Astrocyte (in vitro differentiated cells and primary cell): ENCODE data around the gene DDX50. TPM values are rescaled to one million over a fixed set of nuclear protein-coding genes. Genes with fewer than 3 reads are reported as not detected.

Source experiments
- DNase-seq: peaks from one replicate; pipeline ENCODE4 v3.0.0-alpha.2; 2010; ENCODE audit warnings: low read depth
- FAIRE-seq: peaks from 2 replicates; lab custom pipeline; 2011; peaks lifted over from hg19 to GRCh38; lab: Jason Lieb, UNC
- H2AFZ ChIP-seq: 2 replicates; pipeline ENCODE4 v1.6.0; 2012; ENCODE audit warnings: low read depth, low read length, inconsistent platforms
- H3K27ac ChIP-seq: 2 replicates; pipeline ENCODE4 v1.5.1; 2011; ENCODE audit warnings: low read depth, low read length, inconsistent platforms
- H3K27me3 ChIP-seq: 2 replicates; pipeline ENCODE4 v1.6.0; 2011; ENCODE audit warnings: low read length, inconsistent platforms; ENCODE audit not compliant: insufficient read depth
- H3K36me3 ChIP-seq: 2 replicates; pipeline ENCODE4 v1.5.1; 2011; ENCODE audit warnings: low read length, inconsistent platforms; ENCODE audit not compliant: insufficient read depth
- H3K4me1 ChIP-seq: 2 replicates; pipeline ENCODE4 v1.5.1; 2011; ENCODE audit warnings: low read length, inconsistent platforms; ENCODE audit not compliant: insufficient read depth
- H3K4me2 ChIP-seq: 2 replicates; pipeline ENCODE4 v1.6.0; 2012; ENCODE audit warnings: low read length, inconsistent platforms
- H3K4me3 ChIP-seq: 2 replicates; pipeline ENCODE4 v1.5.1; 2011; ENCODE audit warnings: low read depth, mild to moderate bottlenecking, low read length, inconsistent platforms; ENCODE audit not compliant: insufficient read depth
- H3K79me2 ChIP-seq: 2 replicates; pipeline ENCODE4 v1.6.0; 2012; ENCODE audit warnings: mild to moderate bottlenecking, low read length, inconsistent platforms; ENCODE audit not compliant: insufficient read depth
- H3K9ac ChIP-seq: 2 replicates; pipeline ENCODE4 v1.6.0; 2012; ENCODE audit warnings: mild to moderate bottlenecking, low read length, inconsistent platforms
- H3K9me3 ChIP-seq: 2 replicates; pipeline ENCODE4 v1.5.1; 2012; ENCODE audit warnings: low read depth, mild to moderate bottlenecking, low read length, inconsistent platforms; ENCODE audit not compliant: insufficient read depth
- H4K20me1 ChIP-seq: 2 replicates; pipeline ENCODE4 v1.6.0; 2012; ENCODE audit warnings: low read length, inconsistent platforms; ENCODE audit not compliant: insufficient read depth
- H3K27ac Mint-ChIP-seq: one replicate; pipeline ENCODE4 v1.8.0; 2021; ENCODE audit warnings: mild to moderate bottlenecking, mixed read lengths; ENCODE audit not compliant: unreplicated experiment
- H3K27me3 Mint-ChIP-seq: one replicate; pipeline ENCODE4 v1.8.0; 2021; ENCODE audit warnings: low read depth, mixed read lengths; ENCODE audit not compliant: unreplicated experiment
- H3K36me3 Mint-ChIP-seq: one replicate; pipeline ENCODE4 v1.8.0; 2021; ENCODE audit warnings: low read depth, mixed read lengths; ENCODE audit not compliant: unreplicated experiment
- H3K4me1 Mint-ChIP-seq: one replicate; pipeline ENCODE4 v1.8.0; 2021; ENCODE audit warnings: low read depth, mixed read lengths; ENCODE audit not compliant: unreplicated experiment
- H3K4me3 Mint-ChIP-seq: one replicate; pipeline ENCODE4 v1.8.0; 2021; ENCODE audit warnings: mild to moderate bottlenecking, moderate library complexity, mixed read lengths; ENCODE audit not compliant: unreplicated experiment
- H3K9me3 Mint-ChIP-seq: one replicate; pipeline ENCODE4 v1.8.0; 2021; ENCODE audit warnings: mild to moderate bottlenecking, mixed read lengths; ENCODE audit not compliant: unreplicated experiment
- EZH2 ChIP-seq: IDR thresholded peaks from 2 replicates; pipeline ENCODE4 v1.6.1; 2012; ENCODE audit warnings: mild to moderate bottlenecking, low read length, inconsistent platforms; ENCODE audit not compliant: insufficient read depth
- total RNA-seq: library from RNA; stranded (reverse); gene quantifications from 2 replicates; pipeline ENCODE4 v1.2.1, GENCODE V29; 2021
- TF ChIP-seq, protein P1 (sequence below): IDR thresholded peaks from 2 replicates; pipeline ENCODE4 v1.5.1; 2011; ENCODE audit warnings: low read depth, mild to moderate bottlenecking, inconsistent platforms, low read length, moderate library complexity; ENCODE audit not compliant: insufficient read depth

DDX50 gene
- total RNA-seq, 1 donor from 2014 or later = 34.2 TPM

- DNase-seq (no peak), FAIRE-seq (no peak)
- H3K27ac ChIP-seq = no peak overlapping the region
- H3K36me3 Mint-ChIP-seq = peaks cover 7% of the 10 kb centered on the region
- H3K36me3 ChIP-seq = peaks cover 80% of the 10 kb centered on the region
- no peak overlapping the region for H3K27ac Mint-ChIP-seq
- H3K9me3 ChIP-seq = no peaks in the 10 kb centered on the region
- no peaks in the 10 kb centered on the region for H3K4me1 Mint-ChIP-seq
- peaks cover 34% of the 10 kb centered on the region for H4K20me1 ChIP-seq
- TF ChIP-seq, protein P1, sequence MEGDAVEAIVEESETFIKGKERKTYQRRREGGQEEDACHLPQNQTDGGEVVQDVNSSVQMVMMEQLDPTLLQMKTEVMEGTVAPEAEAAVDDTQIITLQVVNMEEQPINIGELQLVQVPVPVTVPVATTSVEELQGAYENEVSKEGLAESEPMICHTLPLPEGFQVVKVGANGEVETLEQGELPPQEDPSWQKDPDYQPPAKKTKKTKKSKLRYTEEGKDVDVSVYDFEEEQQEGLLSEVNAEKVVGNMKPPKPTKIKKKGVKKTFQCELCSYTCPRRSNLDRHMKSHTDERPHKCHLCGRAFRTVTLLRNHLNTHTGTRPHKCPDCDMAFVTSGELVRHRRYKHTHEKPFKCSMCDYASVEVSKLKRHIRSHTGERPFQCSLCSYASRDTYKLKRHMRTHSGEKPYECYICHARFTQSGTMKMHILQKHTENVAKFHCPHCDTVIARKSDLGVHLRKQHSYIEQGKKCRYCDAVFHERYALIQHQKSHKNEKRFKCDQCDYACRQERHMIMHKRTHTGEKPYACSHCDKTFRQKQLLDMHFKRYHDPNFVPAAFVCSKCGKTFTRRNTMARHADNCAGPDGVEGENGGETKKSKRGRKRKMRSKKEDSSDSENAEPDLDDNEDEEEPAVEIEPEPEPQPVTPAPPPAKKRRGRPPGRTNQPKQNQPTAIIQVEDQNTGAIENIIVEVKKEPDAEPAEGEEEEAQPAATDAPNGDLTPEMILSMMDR = peak; percentile 47
- no peak for TF ChIP-seq EZH2
- H3K9me3 Mint-ChIP-seq = no peaks in the 10 kb centered on the region
- H2AFZ ChIP-seq = no peak overlapping the region
- H3K27me3 Mint-ChIP-seq = no peaks in the 10 kb centered on the region
- no peaks in the 10 kb centered on the region for H3K4me1 ChIP-seq
- no peak overlapping the region for H3K9ac ChIP-seq
- H3K4me3 ChIP-seq = no peak overlapping the region
- no peaks in the 10 kb centered on the region for H3K27me3 ChIP-seq
- H3K79me2 ChIP-seq = peaks cover 29% of the 10 kb centered on the region
- no peak overlapping the region for H3K4me3 Mint-ChIP-seq
- H3K4me2 ChIP-seq = no peak overlapping the region
These were observed 80.0 kb downstream of the DDX50 start for GRCh38 chr10:68981074-68981473.

- no peaks in the 10 kb centered on the region for H3K9me3 Mint-ChIP-seq
- no peak overlapping the region for H3K27ac Mint-ChIP-seq
- Histone ChIP-seq H3K9ac (no peak overlapping the region), H3K4me1 (no peaks in the 10 kb centered on the region), H3K4me2 (no peak overlapping the region), H3K27ac (no peak overlapping the region), H3K9me3 (no peaks in the 10 kb centered on the region), H3K4me3 (no peak overlapping the region), H4K20me1 (peaks cover 38% of the 10 kb centered on the region), H3K36me3 (peaks cover 70% of the 10 kb centered on the region), H2AFZ (no peak overlapping the region), H3K79me2 (peaks cover 27% of the 10 kb centered on the region), H3K27me3 (no peaks in the 10 kb centered on the region)
- no peak for FAIRE-seq
- DNase-seq = no peak
- no peaks in the 10 kb centered on the region for H3K27me3 Mint-ChIP-seq
- peaks cover 3% of the 10 kb centered on the region for H3K36me3 Mint-ChIP-seq
- no peak overlapping the region for H3K4me3 Mint-ChIP-seq
- H3K4me1 Mint-ChIP-seq = no peaks in the 10 kb centered on the region
- no peak for TF ChIP-seq EZH2
- TF ChIP-seq, protein P1 = no peak
These were observed 81.3 kb downstream of the DDX50 start for GRCh38 chr10:68982389-68982788.

DNA sequence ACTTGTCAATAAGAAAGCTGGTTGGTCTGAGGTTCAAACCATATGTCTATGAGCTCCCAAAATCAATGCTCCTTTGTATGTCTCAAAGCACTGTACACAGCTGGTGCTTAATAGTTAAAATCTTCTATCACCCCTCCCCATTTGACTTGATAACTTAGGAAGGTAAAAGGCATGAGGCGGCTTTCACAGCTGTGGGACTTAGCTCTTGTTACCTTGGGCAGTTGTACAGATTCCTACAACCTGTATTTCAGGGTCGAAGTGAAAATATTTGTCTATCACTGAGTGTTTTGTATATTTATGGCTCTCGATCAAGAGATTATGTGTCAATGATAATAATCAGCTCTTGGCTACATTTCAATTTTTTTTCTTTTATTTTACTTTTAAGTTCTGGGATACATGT lies 86.5 kb downstream of the DDX50 start:
- H3K4me1 Mint-ChIP-seq = peaks cover 7% of the 10 kb centered on the region
- H3K27ac Mint-ChIP-seq = peak overlapping the region; percentile 58
- H3K9ac ChIP-seq = no peak overlapping the region
- H3K27me3 Mint-ChIP-seq = no peaks in the 10 kb centered on the region
- FAIRE-seq (no peak), DNase-seq (no peak)
- no peaks in the 10 kb centered on the region for H3K27me3 ChIP-seq
- H3K4me3 Mint-ChIP-seq = peak overlapping the region; percentile 99
- peak overlapping the region; percentile 90 for H3K4me2 ChIP-seq
- H3K4me3 ChIP-seq = no peak overlapping the region
- H2AFZ ChIP-seq = no peak overlapping the region
- H3K27ac ChIP-seq = no peak overlapping the region
- H3K36me3 Mint-ChIP-seq = peaks cover 5% of the 10 kb centered on the region
- H3K9me3 Mint-ChIP-seq = no peaks in the 10 kb centered on the region
- peaks cover 38% of the 10 kb centered on the region for H4K20me1 ChIP-seq
- no peaks in the 10 kb centered on the region for H3K9me3 ChIP-seq
- TF ChIP-seq EZH2 = no peak
- TF ChIP-seq, protein P1 = no peak
- peaks cover 12% of the 10 kb centered on the region for H3K4me1 ChIP-seq
- H3K36me3 ChIP-seq = peaks cover 28% of the 10 kb centered on the region
- H3K79me2 ChIP-seq = peaks cover 56% of the 10 kb centered on the region
